Activated naive CD4-positive, alpha-beta T cell treated with anti-CD3 and anti-CD28 coated beads, Interleukin-2, amount 50 U/mL, for 24 hours (primary cell): ENCODE measurements around the gene DPH6.
"Not testable (repeated sequence)": the region's sequence is repeated elsewhere in the genome, so short reads cannot be mapped to it uniquely, and the experiment has no call there.

Source experiments
- H3K27ac Mint-ChIP-seq: one replicate; pipeline ENCODE4 v1.8.0; 2021; ENCODE audit warnings: mild to moderate bottlenecking, mixed read lengths
- H3K27me3 Mint-ChIP-seq: one replicate; pipeline ENCODE4 v1.8.0; 2021; ENCODE audit warnings: mixed read lengths
- H3K36me3 Mint-ChIP-seq: one replicate; pipeline ENCODE4 v1.8.0; 2021; ENCODE audit warnings: mixed read lengths
- H3K4me1 Mint-ChIP-seq: one replicate; pipeline ENCODE4 v1.8.0; 2021; ENCODE audit warnings: mixed read lengths
- H3K4me3 Mint-ChIP-seq: one replicate; pipeline ENCODE4 v1.8.0; 2021; ENCODE audit warnings: mild to moderate bottlenecking, mixed read lengths
- H3K9me3 Mint-ChIP-seq: one replicate; pipeline ENCODE4 v1.8.0; 2021; ENCODE audit warnings: mixed read lengths

DPH6 gene

DNA sequence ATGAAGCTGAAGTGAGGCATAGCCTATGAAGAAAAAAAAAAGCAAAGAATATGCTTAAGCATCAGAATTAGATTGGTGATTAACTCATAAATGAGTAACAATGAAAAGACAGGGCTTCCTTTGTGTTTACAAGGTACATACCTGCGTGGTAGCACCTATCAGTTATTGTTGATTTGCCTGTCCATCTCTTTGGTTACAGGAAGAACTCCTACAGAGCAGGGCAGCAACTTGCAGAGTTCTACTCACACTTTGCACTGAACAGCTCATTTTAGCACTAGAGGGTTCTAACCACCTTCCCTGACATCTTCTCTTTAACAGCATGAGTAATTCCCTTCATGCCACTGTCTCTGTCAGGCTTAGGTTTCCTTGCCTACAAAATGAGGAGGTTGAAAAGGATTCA, 166.0 kb downstream of the DPH6 start:
- H3K4me3 Mint-ChIP-seq = no peak overlapping the region
- no peak overlapping the region for H3K27ac Mint-ChIP-seq
- H3K4me1 Mint-ChIP-seq = no peaks in the 10 kb centered on the region
- H3K36me3 Mint-ChIP-seq = peaks cover 23% of the 10 kb centered on the region
- H3K27me3 Mint-ChIP-seq = no peaks in the 10 kb centered on the region
- H3K9me3 Mint-ChIP-seq = peaks cover 4% of the 10 kb centered on the region

DNA sequence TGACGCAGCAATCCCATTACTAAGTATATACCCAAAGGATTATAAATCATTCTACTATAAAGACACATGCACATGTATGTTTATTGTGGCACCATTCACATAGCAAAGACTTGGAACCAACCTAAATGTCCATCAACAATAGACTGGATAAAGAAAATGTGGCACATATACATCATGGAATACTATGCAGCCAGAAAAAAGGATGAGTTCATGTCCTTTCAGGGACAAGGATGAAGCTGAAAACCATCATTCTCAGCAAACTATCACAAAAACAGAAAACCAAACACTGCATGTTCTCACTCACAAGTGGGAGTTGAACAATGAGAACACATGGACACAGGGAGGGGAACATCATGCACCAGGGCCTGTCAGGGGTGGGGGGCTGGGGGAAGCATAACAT, 167.5 kb downstream of the DPH6 start:
- not testable (repeated sequence) for H3K27me3 Mint-ChIP-seq, H3K4me1 Mint-ChIP-seq, H3K4me3 Mint-ChIP-seq, H3K9me3 Mint-ChIP-seq, H3K27ac Mint-ChIP-seq
- H3K36me3 Mint-ChIP-seq = peaks cover 26% of the 10 kb centered on the region

DNA sequence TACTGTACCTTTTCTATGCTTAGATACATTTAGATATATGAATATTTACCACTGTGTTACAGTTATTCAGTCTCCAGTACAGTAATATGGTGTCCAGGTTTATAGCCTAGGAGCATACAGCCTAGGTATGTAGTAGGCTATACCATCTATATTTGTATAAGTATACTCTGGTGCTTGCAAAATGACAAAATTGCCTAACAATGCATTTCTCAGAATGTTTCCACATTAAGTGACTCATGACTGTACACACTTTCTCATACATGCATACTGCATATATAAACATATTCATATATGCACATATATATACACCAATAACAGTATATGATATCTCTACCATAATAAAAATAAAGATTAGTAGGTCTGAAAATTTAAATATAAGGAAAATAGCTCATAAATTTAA, 169.3 kb downstream of the DPH6 start:
- peaks cover 4% of the 10 kb centered on the region for H3K9me3 Mint-ChIP-seq
- H3K27ac Mint-ChIP-seq = no peak overlapping the region
- H3K36me3 Mint-ChIP-seq = peaks cover 38% of the 10 kb centered on the region
- no peaks in the 10 kb centered on the region for H3K4me1 Mint-ChIP-seq
- H3K27me3 Mint-ChIP-seq = no peaks in the 10 kb centered on the region
- H3K4me3 Mint-ChIP-seq = no peak overlapping the region

DNA sequence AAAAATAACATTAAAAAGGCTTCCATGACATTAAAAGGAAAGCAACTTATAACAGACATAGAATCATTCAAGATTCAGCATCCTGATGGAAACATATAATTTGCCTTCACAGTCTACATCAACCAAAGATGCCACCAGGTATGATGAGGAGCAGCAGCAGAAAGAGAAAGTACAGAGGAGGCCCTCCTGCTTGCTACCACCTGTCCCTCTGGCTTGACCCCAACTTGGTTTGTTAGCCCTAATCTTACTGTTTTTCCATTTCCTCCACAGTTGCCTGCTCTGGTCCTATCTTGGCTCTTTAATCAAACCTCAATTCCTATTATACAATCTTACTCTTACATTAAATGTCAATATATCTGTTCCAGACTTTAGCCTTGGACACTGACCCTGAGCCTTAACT, 171.3 kb downstream of the DPH6 start:
- no peaks in the 10 kb centered on the region for H3K4me1 Mint-ChIP-seq
- H3K27ac Mint-ChIP-seq = no peak overlapping the region
- H3K27me3 Mint-ChIP-seq = no peaks in the 10 kb centered on the region
- peaks cover 46% of the 10 kb centered on the region for H3K36me3 Mint-ChIP-seq
- H3K9me3 Mint-ChIP-seq = peaks cover 9% of the 10 kb centered on the region
- H3K4me3 Mint-ChIP-seq = no peak overlapping the region

DNA sequence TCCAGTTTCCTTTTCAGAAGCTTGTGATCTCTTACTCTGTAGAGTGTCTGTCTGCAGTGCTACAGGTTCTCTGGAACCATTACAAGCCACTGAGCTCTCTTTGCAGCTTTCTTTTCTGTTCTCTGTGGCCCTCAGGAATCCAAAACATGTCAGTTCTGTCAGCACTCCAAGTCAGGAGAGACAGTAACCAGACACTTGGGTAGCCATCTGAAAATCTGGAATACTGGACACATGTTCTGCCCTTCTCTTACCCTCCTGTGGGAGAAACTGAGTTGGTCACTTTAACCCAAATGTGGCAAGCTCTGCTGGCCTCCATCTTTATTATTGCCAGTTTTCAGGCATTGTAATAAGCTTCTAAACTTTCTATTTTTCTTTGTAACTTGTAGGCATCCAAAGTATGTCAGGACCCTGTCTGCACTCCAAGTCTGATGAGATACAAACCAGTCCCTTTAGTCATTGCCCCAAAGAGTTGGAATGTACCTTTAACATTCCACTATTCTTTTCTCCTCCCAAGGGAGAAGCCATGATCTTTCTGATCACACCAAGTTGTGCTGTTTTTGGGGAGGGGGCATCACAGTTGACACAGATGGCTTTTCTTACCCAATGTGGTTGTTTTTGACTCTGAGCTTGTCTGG, 183.7 kb downstream of the DPH6 start:
- no peak overlapping the region for H3K27ac Mint-ChIP-seq
- H3K36me3 Mint-ChIP-seq = peaks cover 23% of the 10 kb centered on the region
- peaks cover 1% of the 10 kb centered on the region for H3K27me3 Mint-ChIP-seq
- peaks cover 59% of the 10 kb centered on the region for H3K9me3 Mint-ChIP-seq
- H3K4me1 Mint-ChIP-seq = no peaks in the 10 kb centered on the region
- no peak overlapping the region for H3K4me3 Mint-ChIP-seq

DNA sequence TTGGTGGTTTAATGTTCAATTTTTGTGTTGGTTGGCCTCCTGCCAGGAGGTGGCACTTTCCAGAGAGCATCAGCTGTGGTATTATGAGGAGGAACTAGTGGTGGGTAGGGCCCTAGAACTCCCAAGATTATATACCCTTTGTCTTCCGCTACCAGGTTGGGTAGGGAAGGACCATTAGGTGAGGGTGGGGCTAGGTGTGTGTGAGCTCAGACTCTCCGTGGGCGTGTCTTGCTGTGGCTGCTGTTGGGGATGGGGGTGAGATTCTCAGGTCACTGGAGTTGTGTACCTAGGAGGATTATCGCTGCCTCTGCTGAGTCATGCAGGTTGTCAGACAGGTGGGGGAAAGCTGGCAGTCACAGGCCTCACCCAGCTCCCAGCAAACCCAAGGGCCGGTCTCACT, 187.1 kb downstream of the DPH6 start:
- Mint-ChIP-seq H3K27me3 (no peaks in the 10 kb centered on the region), H3K4me1 (no peaks in the 10 kb centered on the region), H3K27ac (no peak overlapping the region), H3K4me3 (no peak overlapping the region), H3K36me3 (peaks cover 14% of the 10 kb centered on the region), H3K9me3 (peaks cover 48% of the 10 kb centered on the region)

DNA sequence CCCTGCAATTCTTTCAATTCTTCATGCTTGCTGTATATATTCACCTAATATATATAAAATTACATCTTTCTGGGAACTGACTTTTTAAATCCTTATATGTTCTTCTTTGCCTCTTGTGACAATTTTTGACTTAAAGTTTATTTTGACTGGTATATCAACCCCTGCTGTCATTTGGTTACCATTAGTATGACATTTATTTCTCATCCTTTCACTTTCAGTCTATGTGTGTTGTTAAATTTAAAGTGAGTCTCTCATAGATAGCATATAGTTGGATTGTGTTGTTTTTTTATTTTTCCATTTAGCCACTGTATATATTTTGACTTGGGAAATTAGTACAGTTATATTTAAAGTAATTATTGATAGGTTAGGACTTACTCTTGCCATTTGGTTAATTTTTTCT, 194.9 kb downstream of the DPH6 start:
- no peak overlapping the region for H3K27ac Mint-ChIP-seq
- no peaks in the 10 kb centered on the region for H3K27me3 Mint-ChIP-seq
- H3K4me3 Mint-ChIP-seq = no peak overlapping the region
- peaks cover 41% of the 10 kb centered on the region for H3K9me3 Mint-ChIP-seq
- no peaks in the 10 kb centered on the region for H3K36me3 Mint-ChIP-seq
- no peaks in the 10 kb centered on the region for H3K4me1 Mint-ChIP-seq

DNA sequence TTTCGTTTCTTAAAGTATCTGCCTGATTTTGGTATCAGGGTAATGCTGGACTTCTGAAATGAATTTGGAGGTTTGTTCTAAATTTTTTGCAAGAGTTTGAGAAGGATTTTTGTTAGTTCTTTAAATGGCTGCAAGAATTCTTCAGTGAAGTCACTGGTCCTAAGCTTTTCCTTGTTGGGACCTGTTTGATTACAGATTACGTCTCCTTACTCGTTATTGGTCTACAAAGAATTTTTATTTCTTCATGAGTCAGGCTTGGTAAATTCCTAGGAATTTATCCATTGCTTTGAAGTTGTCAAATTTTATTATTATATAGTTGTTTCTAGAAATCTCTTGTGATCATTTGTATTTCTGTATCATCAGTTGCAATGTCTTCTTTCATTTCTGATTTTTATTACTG, 196.0 kb downstream of the DPH6 start:
- Mint-ChIP-seq H3K27ac (no peak overlapping the region), H3K36me3 (no peaks in the 10 kb centered on the region), H3K27me3 (no peaks in the 10 kb centered on the region), H3K4me1 (no peaks in the 10 kb centered on the region), H3K4me3 (no peak overlapping the region), H3K9me3 (peaks cover 43% of the 10 kb centered on the region)

DNA sequence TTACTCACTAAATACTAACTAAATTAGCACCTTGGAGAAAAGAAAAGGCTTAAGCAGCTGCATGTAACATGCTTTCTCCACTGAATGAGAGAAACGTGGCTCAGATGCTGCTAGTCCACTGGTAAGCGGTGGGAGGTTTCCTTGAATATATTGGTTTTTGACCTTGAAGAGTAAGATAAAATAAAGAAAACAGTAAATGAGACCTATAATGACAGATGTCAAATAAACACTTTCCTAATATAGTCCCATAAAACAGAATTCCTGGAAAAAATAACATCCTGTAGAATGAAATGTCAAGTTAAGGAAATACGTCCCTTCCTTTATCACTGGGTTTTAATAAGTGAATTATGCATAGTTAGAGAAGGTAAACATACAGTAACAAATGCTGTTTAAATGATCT, 215.0 kb downstream of the DPH6 start:
- no peak overlapping the region for H3K27ac Mint-ChIP-seq
- no peaks in the 10 kb centered on the region for H3K9me3 Mint-ChIP-seq
- H3K4me3 Mint-ChIP-seq = no peak overlapping the region
- H3K4me1 Mint-ChIP-seq = no peaks in the 10 kb centered on the region
- H3K36me3 Mint-ChIP-seq = peaks cover 5% of the 10 kb centered on the region
- no peaks in the 10 kb centered on the region for H3K27me3 Mint-ChIP-seq

DNA sequence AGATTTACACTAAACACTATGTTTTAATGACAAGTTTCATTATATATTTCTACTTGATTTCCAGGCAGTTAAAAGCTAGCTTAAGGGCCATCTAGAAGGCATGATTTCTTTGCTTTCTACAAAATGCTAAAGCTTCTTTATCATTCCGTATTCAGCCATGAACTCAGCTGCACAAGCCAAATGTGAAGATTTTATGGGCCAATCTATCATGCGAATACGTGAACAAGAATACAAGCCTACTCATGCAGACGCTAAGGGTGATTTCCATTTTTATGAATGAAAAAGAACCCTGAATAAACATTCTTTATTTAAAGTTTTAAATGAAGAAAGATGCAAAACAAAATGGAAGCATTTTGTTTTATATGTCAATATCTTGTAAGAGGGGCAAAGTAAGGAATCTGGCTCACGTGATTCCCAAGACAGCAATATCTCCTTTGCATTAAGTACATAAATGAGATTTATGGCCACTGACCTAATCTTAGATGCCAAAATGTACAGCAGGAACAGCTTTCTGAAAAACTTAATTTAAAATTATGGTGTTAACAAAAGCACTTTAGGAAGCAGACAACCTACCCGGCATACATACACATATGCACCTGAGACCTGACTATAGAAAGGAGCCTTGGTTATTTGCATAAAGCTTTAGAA, 215.8 kb downstream of the DPH6 start:
- no peak overlapping the region for H3K27ac Mint-ChIP-seq
- no peaks in the 10 kb centered on the region for H3K9me3 Mint-ChIP-seq
- peaks cover 5% of the 10 kb centered on the region for H3K36me3 Mint-ChIP-seq
- no peaks in the 10 kb centered on the region for H3K4me1 Mint-ChIP-seq
- H3K27me3 Mint-ChIP-seq = no peaks in the 10 kb centered on the region
- H3K4me3 Mint-ChIP-seq = no peak overlapping the region

DNA sequence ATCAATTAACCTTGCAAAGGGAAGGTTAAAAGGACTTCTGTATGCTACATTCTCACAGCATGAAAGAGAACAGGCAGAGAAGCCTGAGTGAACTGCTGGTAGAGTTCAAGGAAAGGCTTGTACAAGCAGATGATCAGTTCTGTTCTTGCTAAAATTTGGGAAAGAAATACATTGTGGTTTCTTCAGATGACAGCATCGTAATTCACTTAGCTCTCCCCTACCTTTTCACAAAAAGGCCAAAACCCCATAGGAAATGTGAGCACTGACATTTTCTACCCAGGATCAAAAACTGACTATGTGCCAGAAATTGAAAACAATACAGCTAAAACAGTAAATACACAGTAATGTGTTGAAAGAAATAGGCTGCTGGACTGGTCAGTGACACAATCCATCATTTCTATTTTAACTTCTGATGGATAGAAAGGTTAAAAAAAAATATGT, 216.4 kb downstream of the DPH6 start:
- H3K9me3 Mint-ChIP-seq = no peaks in the 10 kb centered on the region
- H3K4me1 Mint-ChIP-seq = no peaks in the 10 kb centered on the region
- no peak overlapping the region for H3K4me3 Mint-ChIP-seq
- H3K27me3 Mint-ChIP-seq = no peaks in the 10 kb centered on the region
- no peak overlapping the region for H3K27ac Mint-ChIP-seq
- peaks cover 5% of the 10 kb centered on the region for H3K36me3 Mint-ChIP-seq

DNA sequence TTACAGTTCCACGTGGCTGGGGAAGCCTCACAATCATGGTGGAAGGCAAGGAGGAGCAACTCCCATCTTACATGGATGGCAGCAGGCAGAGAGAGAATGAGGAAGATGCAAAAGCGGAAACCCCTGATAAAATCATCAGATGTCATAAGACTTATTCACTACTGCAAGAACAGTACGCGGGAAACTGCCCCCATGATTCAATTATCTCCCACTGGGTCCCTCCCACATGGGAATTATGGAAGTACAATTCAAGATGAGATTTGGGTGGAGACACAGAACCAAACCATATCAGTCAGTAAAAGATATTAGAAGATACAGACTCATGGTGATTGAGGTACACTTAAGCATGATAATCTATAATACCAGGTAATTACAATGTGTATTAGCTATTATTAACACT, 217.1 kb downstream of the DPH6 start:
- not testable (repeated sequence) for H3K36me3 Mint-ChIP-seq, H3K4me1 Mint-ChIP-seq, H3K27me3 Mint-ChIP-seq, H3K4me3 Mint-ChIP-seq, H3K9me3 Mint-ChIP-seq, H3K27ac Mint-ChIP-seq

DNA sequence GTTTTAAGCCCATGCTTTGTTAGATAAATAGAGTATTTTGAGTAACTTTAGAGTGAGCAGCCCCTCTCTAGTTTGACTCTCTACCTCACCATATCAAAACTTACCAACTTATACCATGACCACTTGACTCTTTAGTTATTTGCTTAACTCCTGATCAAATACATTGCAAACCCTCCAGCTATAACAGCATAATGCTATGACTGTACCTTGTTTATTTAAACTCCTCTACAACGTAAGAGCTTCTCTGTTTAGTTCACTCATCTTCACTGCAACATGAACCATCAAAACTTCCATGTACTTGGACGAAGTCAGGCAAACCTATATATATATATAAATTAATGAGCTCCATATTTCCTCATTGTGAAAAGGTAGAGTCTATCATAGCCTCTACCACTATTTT, 218.2 kb downstream of the DPH6 start:
- Mint-ChIP-seq H3K4me1 (no peaks in the 10 kb centered on the region), H3K27me3 (no peaks in the 10 kb centered on the region), H3K4me3 (no peak overlapping the region), H3K9me3 (no peaks in the 10 kb centered on the region), H3K27ac (no peak overlapping the region), H3K36me3 (peaks cover 5% of the 10 kb centered on the region)

DNA sequence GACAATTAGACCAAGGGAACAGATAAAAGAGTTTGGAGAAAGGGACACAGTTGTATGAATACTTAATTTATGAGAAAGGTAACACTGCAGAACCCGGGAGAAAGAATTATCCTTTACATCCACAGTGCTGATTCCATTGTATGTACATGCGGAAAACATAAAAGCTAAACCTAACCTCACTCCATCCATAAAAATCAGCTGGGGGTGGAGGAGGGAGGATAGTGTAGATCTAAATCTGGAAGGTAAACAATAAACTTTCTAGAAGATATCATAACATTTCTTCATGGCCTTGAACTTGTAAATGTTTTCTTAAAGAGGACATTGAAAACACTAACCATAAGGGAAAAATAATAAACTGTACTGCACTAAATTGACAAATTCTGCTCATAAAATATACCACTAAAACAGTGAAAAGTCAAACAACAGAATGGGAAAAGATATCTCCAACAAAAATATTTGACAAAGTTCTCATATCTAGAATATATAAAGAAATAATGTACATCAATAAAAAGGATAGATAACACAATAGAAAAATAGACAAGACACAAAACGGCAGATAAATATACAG, 220.5 kb downstream of the DPH6 start:
- H3K27ac Mint-ChIP-seq = no peak overlapping the region
- peaks cover 5% of the 10 kb centered on the region for H3K36me3 Mint-ChIP-seq
- H3K4me3 Mint-ChIP-seq = no peak overlapping the region
- H3K9me3 Mint-ChIP-seq = no peaks in the 10 kb centered on the region
- H3K27me3 Mint-ChIP-seq = no peaks in the 10 kb centered on the region
- H3K4me1 Mint-ChIP-seq = no peaks in the 10 kb centered on the region

DNA sequence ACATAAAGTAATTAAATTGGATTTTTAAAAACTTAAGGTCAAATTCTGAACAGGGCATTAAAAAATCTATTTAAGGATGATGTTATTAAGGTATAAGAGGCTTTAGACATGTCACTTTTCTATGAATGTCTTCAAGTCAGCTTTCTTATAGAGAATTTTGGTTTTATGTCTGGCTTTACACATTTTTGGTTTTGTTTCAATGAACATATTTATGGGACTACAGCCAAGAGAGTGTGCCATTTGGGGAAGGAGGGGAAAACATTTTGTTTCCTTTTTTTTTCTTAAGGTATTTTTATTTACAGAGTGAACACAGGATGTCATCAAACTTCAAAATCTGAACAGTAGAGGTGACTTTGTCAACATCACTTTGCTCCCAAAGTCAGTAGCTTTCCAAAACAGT, 222.8 kb downstream of the DPH6 start:
- Mint-ChIP-seq H3K4me3 (no peak overlapping the region), H3K4me1 (no peaks in the 10 kb centered on the region), H3K9me3 (no peaks in the 10 kb centered on the region), H3K36me3 (peaks cover 2% of the 10 kb centered on the region), H3K27ac (no peak overlapping the region), H3K27me3 (no peaks in the 10 kb centered on the region)

DNA sequence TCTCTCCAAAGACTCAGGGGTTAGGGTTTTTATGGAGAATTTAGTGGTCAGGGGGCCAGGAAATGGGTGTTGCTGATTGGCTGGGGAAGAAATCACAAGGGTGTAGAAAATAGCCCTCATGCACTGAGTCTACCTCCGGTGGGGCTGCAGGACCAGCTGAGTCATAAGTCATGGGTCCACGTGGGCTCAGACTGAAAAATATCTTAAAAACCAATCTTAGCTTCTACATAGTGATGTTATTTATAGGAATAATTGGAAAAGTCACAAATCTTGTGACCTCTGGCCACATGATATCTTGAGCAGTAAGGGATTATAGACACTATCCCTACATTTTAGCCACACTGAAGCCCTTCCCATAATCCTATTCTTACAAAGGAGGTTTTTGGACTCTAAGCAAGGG, 224.0 kb downstream of the DPH6 start:
- no peaks in the 10 kb centered on the region for H3K36me3 Mint-ChIP-seq
- no peak overlapping the region for H3K27ac Mint-ChIP-seq
- H3K27me3 Mint-ChIP-seq = no peaks in the 10 kb centered on the region
- H3K4me3 Mint-ChIP-seq = no peak overlapping the region
- H3K9me3 Mint-ChIP-seq = no peaks in the 10 kb centered on the region
- no peaks in the 10 kb centered on the region for H3K4me1 Mint-ChIP-seq

DNA sequence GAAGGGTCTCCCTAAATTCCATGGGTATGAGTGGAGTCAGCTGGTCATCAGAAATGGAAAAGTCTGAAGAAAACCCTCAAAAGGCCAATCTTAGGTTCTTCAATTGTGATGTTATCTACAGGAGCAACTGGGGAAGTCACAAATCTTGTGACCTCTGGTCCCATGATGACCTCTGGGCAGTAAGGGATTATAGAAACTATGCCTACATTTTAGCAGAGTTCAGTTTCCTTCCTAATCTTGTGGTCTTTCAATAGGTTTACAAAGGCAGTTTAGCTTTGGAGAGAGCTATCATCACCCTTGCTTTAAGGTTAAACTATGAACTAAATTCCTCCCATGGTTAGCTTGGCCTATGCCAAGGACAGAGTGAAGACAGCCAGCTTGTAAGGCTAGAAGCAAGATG, 225.1 kb downstream of the DPH6 start:
- Mint-ChIP-seq H3K36me3 (no peaks in the 10 kb centered on the region), H3K9me3 (peaks cover under 1% of the 10 kb centered on the region), H3K4me3 (no peak overlapping the region), H3K4me1 (no peaks in the 10 kb centered on the region), H3K27ac (no peak overlapping the region), H3K27me3 (no peaks in the 10 kb centered on the region)
